GM12892 (cell line): ENCODE measurements around the gene AHDC1.

Experiments used
- POLR2AphosphoS5 ChIP-seq: IDR thresholded peaks from 2 replicates; pipeline ENCODE4 v1.6.1; 2011; ENCODE audit warnings: low read depth, low read length, control low read depth
- TAF1 ChIP-seq: IDR thresholded peaks from 2 replicates; pipeline ENCODE4 v1.6.1; 2011; ENCODE audit warnings: low read depth, mild to moderate bottlenecking, control low read depth, low read length, borderline replicate concordance

DNA sequence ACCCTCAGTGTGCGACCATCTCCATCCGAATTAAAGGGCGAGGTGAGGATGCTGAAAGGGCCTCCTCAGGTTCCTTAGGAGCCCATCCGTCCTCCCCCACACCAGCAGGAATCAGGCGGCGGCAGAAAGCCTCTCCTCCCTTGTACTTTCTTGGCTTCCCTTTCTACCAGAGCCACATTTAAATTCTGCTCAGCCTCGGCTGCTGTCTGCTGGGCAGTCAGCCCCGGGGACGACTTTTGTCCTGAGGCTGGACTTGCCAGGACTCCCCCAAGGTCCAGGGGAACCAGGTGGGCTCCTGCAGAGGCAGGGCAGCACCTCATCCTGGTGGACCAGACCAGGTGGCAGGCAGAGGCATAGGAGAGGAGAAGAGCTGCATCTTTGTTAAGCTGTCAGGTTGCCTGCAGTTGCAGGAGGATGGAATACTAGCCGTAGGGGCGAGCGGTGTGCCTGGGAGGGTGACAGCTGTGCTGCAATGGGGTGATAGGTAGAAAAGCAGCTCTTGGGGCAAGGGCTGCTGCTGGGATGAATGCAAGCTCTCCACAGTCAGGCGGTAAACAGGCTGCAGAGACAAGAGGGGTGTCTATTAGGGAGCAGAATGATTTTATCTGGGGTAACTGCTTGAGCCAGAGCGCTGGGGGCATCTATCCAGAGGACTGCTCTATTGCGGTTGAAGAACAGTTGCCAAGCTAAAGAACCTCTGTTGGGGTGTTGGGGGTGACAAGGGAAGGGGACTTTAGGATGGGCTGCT is 67.8 kb downstream of the AHDC1 start:
- TF ChIP-seq TAF1, result no peak
- TF ChIP-seq POLR2AphosphoS5, result no peak
